BJ (cell line): ENCODE measurements around the gene EMILIN1. TPM values are rescaled to one million over a fixed set of nuclear protein-coding genes. Genes with fewer than 3 reads are reported as not detected.
A peak's percentile ranks its signal among the peaks of the same experiment; 100 is the strongest.
"Not testable (repeated sequence)": the region's sequence is repeated elsewhere in the genome, so short reads cannot be mapped to it uniquely, and the experiment has no call there.

Experiments
- CTCF ChIA-PET: fragments of 350-600 bp; formaldehyde crosslinking; extraction: SDS; loops from one replicate; lab custom pipeline; 2021; ENCODE audit warnings: antibody characterized with exemption, inconsistent platforms; lab: Yijun Ruan, JAX
- POLR2A ChIA-PET: fragments of 300-600 bp; sonication (Branson Sonifier 250); formaldehyde crosslinking; extraction: SDS; loops from one replicate; lab custom pipeline; 2021; ENCODE audit warnings: antibody characterized with exemption; lab: Charles Lee
- DNase-seq: peaks from one replicate; pipeline ENCODE4 v3.0.0-alpha.2; 2011; ENCODE audit warnings: low read depth
- H3K27me3 ChIP-seq: 2 replicates; pipeline ENCODE4 v1.6.0; 2011; ENCODE audit warnings: low read length; ENCODE audit not compliant: control insufficient read depth, insufficient read depth
- H3K36me3 ChIP-seq: 2 replicates; pipeline ENCODE4 v1.5.1; 2011; ENCODE audit warnings: low read length; ENCODE audit not compliant: control insufficient read depth, insufficient read depth
- H3K4me3 ChIP-seq: 2 replicates; pipeline ENCODE4 v1.5.1; 2011; ENCODE audit warnings: low read depth, mild to moderate bottlenecking, control low read depth, low read length
- CTCF ChIP-seq: IDR thresholded peaks from 2 replicates; pipeline ENCODE4 v1.5.1; 2011; ENCODE audit warnings: low read depth, mild to moderate bottlenecking, control low read depth, inconsistent platforms, low read length, moderate library complexity; ENCODE audit not compliant: insufficient read depth
- polyA plus RNA-seq: library from polyadenylated mRNA; depleted of rRNA; stranded (reverse); fragments of >200 nt; gene quantifications from 2 replicates; pipeline ENCODE4 v1.2.3, GENCODE V29; 2011

The EMILIN1 gene
- polyA plus RNA-seq, 1 experiment = 81.3 TPM

- POLR2A ChIA-PET = no interaction called here
- CTCF ChIA-PET = interaction anchor here (1.3 kb wide), 1 partner anchor 73 kb away, joined by 5 read pairs; no protein-coding TSS in a partner anchor
- Histone ChIP-seq H3K36me3 (no peaks in the 10 kb centered on the region), H3K4me3 (peak overlapping the region; percentile 46), H3K27me3 (peaks cover 20% of the 10 kb centered on the region)
- DNase-seq = no peak
- TF ChIP-seq CTCF = no peak
Observed at GRCh38 chr2:27117995-27118524, 39.6 kb downstream of the EMILIN1 start.

- POLR2A ChIA-PET = no interaction called here
- no peak for DNase-seq
- no peak for TF ChIP-seq CTCF
- CTCF ChIA-PET = interaction anchor here (0.5 to 1.3 kb wide), 2 partner anchors 73 to 165 kb away, joined by 3 to 5 read pairs; no protein-coding TSS in a partner anchor
- peak within 1 kb of the TSS; percentile 46 for H3K4me3 ChIP-seq
- H3K36me3 ChIP-seq = no peaks in the 10 kb centered on the region
- H3K27me3 ChIP-seq = peaks cover 22% of the 10 kb centered on the region
Observed at GRCh38 chr2:27118525-27119329, 40.3 kb downstream of the EMILIN1 start, which contains the start of gene CGREF1. Gene CGREF1, minus strand, starts transcription at chr2:27119128. Its CDS starts 14,762 bp downstream, at chr2:27104366.

GRCh38 chr2:27119330-27119670 is 40.9 kb downstream of the EMILIN1 start:
- CTCF ChIA-PET = interaction anchor here (1.3 kb wide), 1 partner anchor 72 kb away, joined by 5 read pairs; no protein-coding TSS in a partner anchor
- Histone ChIP-seq H3K4me3 (peak overlapping the region; percentile 46; the same call in 1 of the 2 replicates), H3K27me3 (peaks cover 22% of the 10 kb centered on the region)
- POLR2A ChIA-PET, DNase-seq, H3K36me3 ChIP-seq: not testable (repeated sequence)

GRCh38 chr2:27121906-27122305 is 43.5 kb downstream of the EMILIN1 start:
- TF ChIP-seq CTCF = no peak
- no peak overlapping the region for H3K4me3 ChIP-seq
- H3K27me3 ChIP-seq = peaks cover 22% of the 10 kb centered on the region
- no peak for DNase-seq
- H3K36me3 ChIP-seq = no peaks in the 10 kb centered on the region
- ChIA-PET POLR2A (no interaction called here), CTCF (no interaction called here)

GRCh38 chr2:27122791-27123190 is 44.4 kb downstream of the EMILIN1 start:
- ChIA-PET POLR2A (interaction anchor here (0.6 kb wide), 1 partner anchor 58 kb away, joined by 8 read pairs; no protein-coding TSS in a partner anchor), CTCF (interaction anchor here (0.8 to 2.3 kb wide), 4 partner anchors 11 to 69 kb away, joined by 3 to 8 read pairs (median 4); partner anchors contain the start of gene PREB)
- no peak for DNase-seq
- no peaks in the 10 kb centered on the region for H3K36me3 ChIP-seq
- H3K4me3 ChIP-seq = no peak overlapping the region
- no peak for TF ChIP-seq CTCF
- peaks cover 20% of the 10 kb centered on the region for H3K27me3 ChIP-seq
